Smooth muscle cell (in vitro differentiated cells): ENCODE measurements around the gene HS3ST4. TPM values are rescaled to one million over a fixed set of nuclear protein-coding genes. Genes with fewer than 3 reads are reported as not detected.

Source experiments
- DNase-seq: peaks from one replicate; lab custom pipeline; 2025; ENCODE audit not compliant: unreplicated experiment; lab: John Stamatoyannopoulos, UW
- H2AFZ ChIP-seq: fragments of 200-600 bp; sonication (generic); 2 replicates; pipeline ENCODE4 v1.6.0; 2016; ENCODE audit warnings: antibody characterized with exemption, low read depth, mild to moderate bottlenecking
- H3F3A ChIP-seq: fragments of 200-600 bp; sonication (generic); 2 replicates; pipeline ENCODE4 v1.6.0; 2017; ENCODE audit warnings: antibody characterized with exemption, low read depth
- H3K27ac ChIP-seq: fragments of 200-600 bp; sonication (generic); 2 replicates; pipeline ENCODE4 v1.5.1; 2016; ENCODE audit warnings: low read depth, mild to moderate bottlenecking
- H3K27me3 ChIP-seq: fragments of 200-600 bp; sonication (generic); 2 replicates; pipeline ENCODE4 v1.6.1; 2016; ENCODE audit warnings: low read depth, mild to moderate bottlenecking
- H3K36me3 ChIP-seq: fragments of 200-600 bp; sonication (generic); 2 replicates; pipeline ENCODE4 v1.5.1; 2016; ENCODE audit warnings: low read depth
- H3K4me1 ChIP-seq: fragments of 200-600 bp; sonication (generic); 2 replicates; pipeline ENCODE4 v1.5.1; 2016; ENCODE audit warnings: low read depth
- H3K4me2 ChIP-seq: fragments of 200-600 bp; sonication (generic); 2 replicates; pipeline ENCODE4 v1.6.0; 2016; ENCODE audit warnings: mild to moderate bottlenecking
- H3K4me3 ChIP-seq: fragments of 200-600 bp; sonication (generic); 2 replicates; pipeline ENCODE4 v1.5.1; 2016; ENCODE audit warnings: mild to moderate bottlenecking
- H3K79me2 ChIP-seq: fragments of 200-600 bp; sonication (generic); 2 replicates; pipeline ENCODE4 v1.6.0; 2016; ENCODE audit warnings: low read depth, mild to moderate bottlenecking
- H3K9ac ChIP-seq: fragments of 200-600 bp; sonication (generic); 2 replicates; pipeline ENCODE4 v1.6.0; 2016; ENCODE audit warnings: low read depth
- H3K9me3 ChIP-seq: fragments of 200-600 bp; sonication (generic); replicated peaks from 2 replicates; pipeline ENCODE4 v1.5.1; 2016; ENCODE audit warnings: low read depth
- H4K20me1 ChIP-seq: fragments of 200-600 bp; sonication (generic); 2 replicates; pipeline ENCODE4 v1.6.0; 2016; ENCODE audit warnings: low read depth
- CTCF ChIP-seq: fragments of 200-600 bp; sonication (generic); IDR thresholded peaks from 2 replicates; pipeline ENCODE4 v1.5.1; 2017; ENCODE audit warnings: borderline replicate concordance, mild to moderate bottlenecking, antibody characterized with exemption; ENCODE audit not compliant: insufficient read depth, poor library complexity, severe bottlenecking
- WGBS: methylation state at CpG from one replicate; pipeline ENCODE4 v1.1.7; 2016; ENCODE audit warnings: low lambda C conversion rate; 5-methylcytosine and 5-hydroxymethylcytosine counted together
- polyA plus RNA-seq: library from polyadenylated mRNA; unstranded; fragments of >200 nt; fragmentation: Nextera tagmentation; extraction: Ambion mirVana; gene quantifications from 2 replicates; pipeline ENCODE4 v1.2.1, GENCODE V29; 2016
- total RNA-seq: library from RNA; depleted of rRNA; stranded (reverse); fragments of >200 nt; gene quantifications from 2 replicates; pipeline ENCODE4 v1.2.3, GENCODE V29; 2014

Gene HS3ST4
- total and polyA plus RNA-seq, 2 experiments from 2014 or later, result 0.29 to 2.2 TPM

GRCh38 chr16:26120729-26121128 is 429.0 kb downstream of the HS3ST4 start:
- no peaks in the 10 kb centered on the region for H3K4me1 ChIP-seq
- DNase-seq, result no peak
- H3K27me3 ChIP-seq, result peaks cover 13% of the 10 kb centered on the region
- H3K27ac ChIP-seq, result no peak overlapping the region
- H3K36me3 ChIP-seq, result no peaks in the 10 kb centered on the region
- no peak overlapping the region for H3K9ac ChIP-seq
- no peaks in the 10 kb centered on the region for H3F3A ChIP-seq
- H3K9me3 ChIP-seq, result no peaks in the 10 kb centered on the region
- no peaks in the 10 kb centered on the region for H4K20me1 ChIP-seq
- 82% methylated on average over 3 of the region's 3 CpGs for WGBS
- no peak overlapping the region for H3K4me3 ChIP-seq
- H3K79me2 ChIP-seq, result no peaks in the 10 kb centered on the region
- no peak overlapping the region for H2AFZ ChIP-seq
- H3K4me2 ChIP-seq, result no peak overlapping the region
- no peak for TF ChIP-seq CTCF

GRCh38 chr16:26128296-26128695 is 436.5 kb downstream of the HS3ST4 start:
- 81% methylated on average over 1 of the region's 1 CpG for WGBS
- H3K9me3 ChIP-seq, result no peaks in the 10 kb centered on the region
- H3K4me1 ChIP-seq, result no peaks in the 10 kb centered on the region
- no peak for TF ChIP-seq CTCF
- H3K36me3 ChIP-seq, result no peaks in the 10 kb centered on the region
- H3K27ac ChIP-seq, result no peak overlapping the region
- peaks cover 23% of the 10 kb centered on the region for H3K27me3 ChIP-seq
- H3K9ac ChIP-seq, result no peak overlapping the region
- no peaks in the 10 kb centered on the region for H4K20me1 ChIP-seq
- no peak overlapping the region for H3K4me3 ChIP-seq
- H3F3A ChIP-seq, result no peaks in the 10 kb centered on the region
- H2AFZ ChIP-seq, result no peak overlapping the region
- no peak for DNase-seq
- no peak overlapping the region for H3K4me2 ChIP-seq
- H3K79me2 ChIP-seq, result no peaks in the 10 kb centered on the region

GRCh38 chr16:26129997-26130396 is 438.2 kb downstream of the HS3ST4 start:
- 74% methylated on average over 9 of the region's 9 CpGs for WGBS
- H3K4me2 ChIP-seq, result no peak overlapping the region
- no peaks in the 10 kb centered on the region for H3K79me2 ChIP-seq
- no peaks in the 10 kb centered on the region for H3F3A ChIP-seq
- no peak for DNase-seq
- H3K9ac ChIP-seq, result no peak overlapping the region
- no peaks in the 10 kb centered on the region for H3K36me3 ChIP-seq
- no peaks in the 10 kb centered on the region for H3K4me1 ChIP-seq
- no peaks in the 10 kb centered on the region for H4K20me1 ChIP-seq
- H3K27ac ChIP-seq, result no peak overlapping the region
- H3K27me3 ChIP-seq, result peaks cover 23% of the 10 kb centered on the region
- H3K4me3 ChIP-seq, result no peak overlapping the region
- no peaks in the 10 kb centered on the region for H3K9me3 ChIP-seq
- no peak for TF ChIP-seq CTCF
- H2AFZ ChIP-seq, result no peak overlapping the region

- Histone ChIP-seq H3K9me3 (no peaks in the 10 kb centered on the region), H3K36me3 (no peaks in the 10 kb centered on the region), H3K4me1 (no peaks in the 10 kb centered on the region), H3F3A (no peaks in the 10 kb centered on the region), H3K9ac (no peak overlapping the region), H3K4me3 (no peak overlapping the region), H3K27ac (no peak overlapping the region), H2AFZ (no peak overlapping the region), H3K27me3 (peaks cover 13% of the 10 kb centered on the region), H4K20me1 (no peaks in the 10 kb centered on the region), H3K4me2 (no peak overlapping the region), H3K79me2 (no peaks in the 10 kb centered on the region)
- no peak for TF ChIP-seq CTCF
- 10% methylated on average over 5 of the region's 5 CpGs for WGBS
- DNase-seq, result no peak
These were observed 441.8 kb downstream of the HS3ST4 start for GRCh38 chr16:26133416-26134093.
